GM19240 (cell line): Measurements from ENCODE around the gene BNC1.
"Not testable (repeated sequence)": the region's sequence is repeated elsewhere in the genome, so short reads cannot be mapped to it uniquely, and the experiment has no call there.

Experiments
- DNase-seq: peaks from one replicate; pipeline ENCODE4 v3.0.0; 2011; ENCODE audit warnings: low spot score; ENCODE audit not compliant: insufficient read length

BNC1 gene

DNA sequence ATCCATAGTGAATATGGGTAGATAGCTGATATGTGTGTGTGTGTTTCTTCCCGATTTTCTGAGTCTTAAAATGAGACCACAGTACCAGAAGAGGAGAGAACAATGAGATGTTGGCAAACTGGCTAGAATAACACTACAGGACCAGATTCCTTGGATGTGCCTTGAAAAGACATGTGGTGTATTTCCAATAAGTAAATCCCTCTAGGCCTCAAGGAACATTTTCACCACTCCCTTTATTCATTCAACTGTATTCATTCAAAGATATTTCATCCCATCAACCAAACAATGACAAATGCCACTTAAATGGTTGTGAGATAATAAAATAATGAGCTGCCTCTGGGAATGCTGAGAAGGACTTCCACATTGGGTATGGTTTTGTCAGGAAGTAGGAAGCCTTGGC lies 8.7 kb upstream of the BNC1 start:
- DNase-seq = no peak

DNA sequence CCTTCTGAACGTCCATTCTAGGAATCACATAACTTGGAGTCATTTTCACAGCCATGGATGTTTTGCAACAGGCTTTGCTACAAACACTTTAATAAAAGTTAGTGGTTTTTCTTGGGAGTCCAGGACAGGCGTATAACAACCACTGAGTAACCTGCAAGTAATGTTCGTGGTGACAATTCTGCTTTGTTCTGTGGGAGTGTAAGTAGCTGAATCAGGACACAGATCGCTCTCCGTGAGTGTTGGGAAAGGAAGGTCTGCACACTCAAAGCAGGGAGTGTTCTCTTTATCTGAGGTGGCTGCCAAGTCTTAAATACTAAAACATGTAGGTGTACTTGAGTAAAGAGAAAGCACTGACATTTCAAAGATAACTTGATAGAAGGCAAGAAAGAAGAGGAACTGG lies 7.9 kb upstream of the BNC1 start:
- no peak for DNase-seq

DNA sequence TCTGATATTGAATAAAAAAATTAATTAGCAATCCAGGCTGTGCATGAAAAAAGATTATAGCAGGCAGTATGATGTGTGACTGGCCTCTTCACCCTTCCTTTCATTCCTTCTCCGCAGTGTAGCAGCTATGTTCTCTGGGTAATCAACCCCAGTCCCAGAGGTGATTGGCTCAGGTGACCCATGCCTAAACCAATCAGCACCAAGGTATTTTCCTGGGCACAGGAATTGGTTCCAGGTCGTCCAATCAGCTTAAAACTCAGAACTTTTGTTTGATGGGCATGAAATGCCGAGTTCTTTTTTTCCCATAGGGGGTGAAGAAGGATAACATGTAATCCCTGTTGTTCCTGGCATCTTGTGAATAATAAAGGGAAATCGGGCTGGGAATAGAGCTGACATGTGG lies 5.8 kb upstream of the BNC1 start:
- DNase-seq = no peak

DNA sequence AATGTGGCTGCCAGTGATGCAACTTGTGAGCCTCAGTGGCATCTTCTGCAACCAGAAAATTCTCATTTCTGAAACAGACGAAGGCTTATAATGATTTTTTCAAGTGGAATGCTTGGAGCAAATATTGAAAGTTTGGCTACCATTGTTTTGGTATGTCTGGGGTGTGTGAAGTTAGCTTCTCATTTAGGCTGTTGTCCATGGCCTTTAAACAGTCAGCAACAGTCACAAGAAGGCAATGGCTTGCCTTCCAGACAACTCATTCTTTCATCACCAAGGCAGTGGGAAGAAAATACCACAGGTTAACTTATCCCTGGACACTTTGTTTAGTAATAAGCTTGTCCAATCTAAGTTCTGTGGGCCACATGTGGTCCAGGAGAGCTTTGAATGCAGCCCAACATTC lies 4.7 kb upstream of the BNC1 start:
- no peak for DNase-seq

DNA sequence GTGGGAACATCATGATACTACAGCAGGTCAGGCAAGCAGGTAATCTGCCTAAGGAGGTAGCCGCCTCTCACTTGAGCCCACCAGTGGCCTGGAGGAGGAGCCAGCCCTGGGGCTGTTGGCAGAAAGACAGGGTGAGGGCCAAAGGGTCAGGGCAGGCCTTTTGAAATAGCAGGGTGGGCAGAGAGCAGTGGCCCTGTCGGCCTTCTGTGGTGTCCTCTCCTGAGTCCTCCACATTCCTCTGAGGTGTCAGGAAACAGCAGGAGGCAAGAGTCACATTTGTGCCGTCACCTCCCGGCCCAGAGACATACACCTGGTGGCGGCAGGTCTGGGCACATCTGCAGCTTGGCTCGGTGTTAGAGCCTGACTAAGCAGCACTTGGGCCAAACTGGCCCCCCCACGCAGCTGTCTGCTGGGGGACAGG lies 3.9 kb upstream of the BNC1 start:
- no peak for DNase-seq

DNA sequence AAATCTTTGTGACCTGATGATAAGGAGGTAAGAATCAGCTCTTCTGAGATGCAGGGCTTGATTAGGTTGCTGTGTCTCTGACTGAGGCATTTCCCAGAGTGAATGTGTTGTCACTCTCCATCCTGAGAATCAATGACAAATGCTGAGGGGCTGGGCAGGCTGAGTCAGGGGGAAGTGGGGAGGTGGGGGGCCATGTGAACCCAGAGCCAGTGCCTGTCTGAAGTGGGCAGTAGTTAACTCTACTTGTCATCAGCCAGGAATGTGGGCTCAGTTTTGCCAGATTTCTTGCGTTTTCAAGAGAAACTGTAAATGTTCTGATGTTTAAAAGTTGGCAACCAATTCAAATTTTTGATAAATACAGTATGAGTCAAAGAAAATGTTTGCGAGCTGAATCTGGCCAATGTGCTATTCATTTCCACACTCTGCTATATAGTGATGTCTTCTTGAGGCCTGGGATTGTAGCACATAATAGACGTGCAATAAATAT lies 3.1 kb upstream of the BNC1 start:
- DNase-seq = no peak

DNA sequence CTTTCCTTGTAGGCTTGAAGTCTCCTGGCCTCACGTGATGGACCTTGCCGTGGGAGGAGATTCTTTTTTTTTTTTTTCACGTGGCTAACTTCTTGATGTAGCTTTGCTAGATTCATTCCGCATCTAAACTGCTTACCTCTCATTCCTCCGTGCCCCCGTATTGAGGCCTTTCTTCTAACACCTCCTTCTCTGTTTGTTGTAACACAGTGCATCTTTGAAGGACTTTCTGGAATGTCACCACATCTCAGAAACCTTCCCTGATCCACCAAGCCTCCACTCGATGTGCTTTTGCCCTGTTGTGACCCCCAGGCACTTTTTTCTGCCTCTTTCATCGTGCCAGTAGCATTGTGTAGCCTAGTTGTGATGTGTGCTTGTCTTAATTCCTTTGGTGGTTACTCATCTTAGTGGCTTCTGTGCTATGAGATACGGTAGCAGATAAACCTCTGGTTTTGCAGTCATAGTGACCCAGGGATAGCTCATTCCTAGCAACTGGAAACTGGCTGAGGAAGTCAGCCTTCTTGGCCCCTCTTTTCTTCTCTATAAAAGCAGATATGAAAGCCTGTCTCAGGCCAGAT lies 1.6 kb upstream of the BNC1 start:
- no peak for DNase-seq

DNA sequence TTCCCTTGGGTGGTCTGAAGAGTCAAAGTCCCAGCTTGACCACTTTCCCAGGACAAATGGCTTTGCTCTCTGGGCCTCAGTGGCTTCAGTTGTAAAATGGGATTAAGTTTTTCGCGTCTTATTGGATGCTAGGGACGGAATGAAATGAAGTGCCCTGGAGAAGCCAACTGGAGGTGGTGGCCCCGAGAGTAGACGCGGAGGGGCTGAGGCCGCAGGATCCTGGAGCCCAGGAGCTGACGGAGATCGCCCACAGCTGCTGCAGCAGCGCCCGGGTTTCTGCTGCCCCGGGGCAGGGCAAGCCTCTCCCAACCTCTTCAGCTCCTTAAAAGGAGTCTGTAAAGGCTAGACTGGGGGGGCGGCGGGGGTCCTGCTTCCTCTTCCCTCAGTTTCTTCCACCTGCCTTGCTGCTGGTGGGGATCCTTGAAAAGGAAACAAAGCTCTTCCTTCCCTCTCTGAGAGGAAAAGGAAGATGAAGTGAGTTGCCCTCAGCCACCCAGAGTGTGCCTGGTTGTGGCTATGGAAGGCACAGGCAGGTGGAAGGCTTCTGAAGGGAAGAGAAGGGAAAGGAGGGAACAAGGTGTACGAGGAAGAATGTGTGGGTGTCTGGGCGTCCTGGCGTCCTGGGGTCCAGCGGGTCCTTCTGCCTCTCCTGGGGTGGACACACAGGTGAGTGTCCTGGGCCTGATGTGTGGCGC lies 967 bp upstream of the BNC1 start:
- no peak for DNase-seq

DNA sequence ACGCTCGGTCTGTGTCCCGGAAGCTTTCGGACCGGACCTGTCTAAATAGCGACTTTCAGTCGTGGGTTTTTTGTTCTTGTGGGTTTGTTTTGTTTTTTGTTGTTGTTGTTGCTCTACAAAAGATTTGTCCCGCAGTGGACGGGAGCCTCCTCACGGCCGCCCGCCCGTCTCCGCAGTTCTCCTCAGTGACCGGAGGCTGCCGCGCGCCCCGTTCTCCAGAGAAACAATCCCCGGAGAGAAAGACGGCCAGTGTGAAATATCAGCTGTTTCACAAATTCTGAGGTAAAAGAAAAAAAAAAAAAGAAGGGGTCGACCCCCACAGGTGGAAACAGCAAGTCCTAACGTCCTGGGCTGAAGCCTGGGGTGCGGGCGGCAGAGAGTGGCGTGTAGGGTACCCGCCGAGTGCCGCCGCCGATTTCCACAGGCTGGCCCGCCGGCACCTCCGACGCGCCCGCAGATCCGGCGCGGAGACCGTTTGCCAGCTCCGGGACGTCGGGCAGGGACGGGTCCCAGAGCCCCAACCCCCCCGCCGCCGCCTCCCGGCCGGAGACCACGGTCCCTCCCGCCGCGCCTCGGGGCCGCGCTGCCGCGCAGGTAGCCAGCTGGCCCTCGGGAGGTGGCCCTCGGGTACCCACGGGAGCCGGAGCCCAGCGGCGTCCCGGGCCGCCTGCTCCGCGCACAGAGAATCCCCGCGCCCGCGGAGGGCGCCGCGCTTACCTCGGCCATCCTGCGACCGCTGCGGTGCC lies 478 bp downstream of the BNC1 start:
- DNase-seq = no peak

DNA sequence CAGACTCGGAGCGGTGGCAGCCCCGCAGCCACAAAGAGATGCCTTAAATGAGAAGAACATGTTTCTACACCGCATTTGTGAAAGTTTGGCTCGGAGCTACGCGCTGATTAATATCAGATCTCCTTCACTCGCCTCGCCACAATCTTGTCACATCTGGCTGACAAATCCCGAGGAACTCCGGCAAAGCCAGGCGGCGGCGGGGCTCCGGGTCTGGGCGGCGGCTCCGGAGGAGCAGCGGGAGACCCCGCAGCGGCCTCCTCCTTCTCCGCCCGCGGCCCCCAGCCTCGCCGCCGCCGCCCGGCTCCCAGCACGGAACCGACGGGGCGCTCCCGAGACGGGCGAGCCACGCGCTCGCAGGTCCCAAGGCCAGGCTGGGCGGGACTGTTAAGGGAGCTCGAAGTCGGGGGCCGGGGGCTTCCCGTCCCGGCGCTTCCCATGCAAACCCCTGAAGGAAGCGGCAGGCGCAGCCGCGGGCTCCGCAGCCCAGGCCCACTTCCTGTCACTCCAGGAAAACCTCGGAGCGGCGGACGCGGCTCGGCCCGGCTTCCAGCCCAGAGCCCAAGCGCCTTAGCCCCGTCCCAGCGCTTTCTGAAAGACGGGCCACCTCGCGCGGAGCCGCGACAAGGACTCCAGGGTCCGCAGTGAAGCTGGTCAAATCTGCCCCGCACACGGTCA lies 1.2 kb downstream of the BNC1 start:
- no peak for DNase-seq

DNA sequence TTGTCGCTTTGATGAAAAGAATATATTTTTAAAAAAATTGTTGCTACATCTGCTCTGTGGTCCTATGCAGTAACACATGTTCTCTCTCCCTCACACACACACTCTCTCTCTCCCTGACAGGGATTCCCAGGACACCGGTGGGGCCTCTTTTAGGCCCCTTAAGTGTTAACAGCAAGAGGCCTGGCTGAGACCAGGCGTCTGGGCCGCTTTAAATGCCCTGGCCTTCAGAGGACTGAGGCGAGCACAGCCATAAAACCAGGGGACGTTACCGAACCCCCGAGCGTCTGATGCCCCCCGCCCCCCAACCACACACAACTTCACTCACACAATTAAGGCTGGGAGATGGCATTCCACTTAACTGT lies 1.7 kb downstream of the BNC1 start:
- no peak for DNase-seq

DNA sequence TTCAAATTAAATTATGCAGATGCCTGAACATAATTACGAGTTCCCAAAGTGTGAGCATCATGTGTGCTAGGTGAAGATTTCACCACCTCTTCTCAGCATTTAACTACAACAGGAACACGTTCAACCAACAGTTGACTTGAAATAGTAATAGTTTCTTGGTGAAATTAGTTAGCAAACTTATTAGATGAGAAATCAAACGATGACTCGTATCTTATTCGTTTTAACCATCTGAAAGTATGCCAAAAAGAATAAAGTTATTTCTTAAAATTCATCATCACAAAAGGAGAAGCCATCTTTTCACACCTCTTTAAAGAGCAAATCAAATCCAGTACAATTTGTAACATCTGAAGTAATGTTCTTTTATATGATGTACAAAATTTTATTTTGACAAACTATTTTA lies 2.3 kb downstream of the BNC1 start:
- no peak for DNase-seq

DNA sequence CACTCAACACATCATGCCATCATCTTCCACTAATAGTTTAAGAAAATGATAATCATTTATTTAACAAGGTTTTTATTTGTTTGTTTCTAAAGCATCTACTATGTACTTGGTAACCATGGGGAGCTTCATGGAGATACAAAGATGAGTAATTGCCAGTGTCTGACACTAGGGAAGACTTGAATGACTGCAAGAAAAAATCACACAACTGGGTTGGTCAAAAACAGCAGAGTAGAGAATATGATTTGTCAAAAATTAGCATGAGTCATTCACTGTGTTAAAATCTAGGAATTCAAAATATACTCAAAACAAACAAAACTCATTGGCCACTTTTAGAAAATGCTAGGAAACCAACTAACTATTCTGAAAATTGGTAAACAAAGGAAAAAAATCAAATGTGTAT lies 6.3 kb downstream of the BNC1 start:
- DNase-seq = no peak

DNA sequence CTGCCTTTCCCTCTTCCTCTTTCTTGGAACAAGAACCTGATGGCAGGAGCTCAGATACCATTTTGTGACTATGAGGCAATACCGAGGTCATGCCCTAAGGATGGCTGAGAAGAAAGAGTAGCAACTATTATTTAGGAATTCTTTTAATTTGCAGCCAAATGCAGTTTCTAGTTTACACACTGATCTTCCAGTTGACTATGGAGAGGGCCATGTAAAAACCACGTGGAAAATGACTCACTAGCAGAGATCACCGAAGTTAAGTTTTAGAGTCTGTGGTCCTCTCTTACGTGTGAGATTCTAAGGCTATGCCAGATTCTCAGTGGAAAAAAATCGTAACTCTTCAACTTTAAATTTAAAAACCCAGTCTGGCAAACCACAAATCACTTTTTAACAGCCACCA lies 7.8 kb downstream of the BNC1 start:
- no peak for DNase-seq

DNA sequence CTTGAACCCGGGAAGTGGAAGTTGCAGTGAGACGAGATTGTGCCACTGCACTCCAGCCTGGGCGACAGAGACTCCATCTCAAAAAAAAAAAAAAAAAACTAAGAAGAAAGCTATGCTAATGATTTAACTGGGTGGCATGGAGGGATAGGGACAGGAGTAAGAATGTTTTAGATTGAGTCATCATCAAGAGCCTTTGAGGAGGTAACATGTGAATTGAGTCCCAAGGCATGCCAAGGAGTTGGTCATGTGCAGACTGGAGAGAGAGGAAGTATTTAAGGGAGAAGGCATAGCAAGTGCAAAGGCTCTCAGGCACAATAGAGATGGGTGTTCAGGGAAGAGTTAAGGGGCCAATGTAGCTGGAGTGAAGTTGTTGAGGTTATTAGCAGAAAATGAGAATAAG lies 9.1 kb downstream of the BNC1 start:
- DNase-seq = no peak

DNA sequence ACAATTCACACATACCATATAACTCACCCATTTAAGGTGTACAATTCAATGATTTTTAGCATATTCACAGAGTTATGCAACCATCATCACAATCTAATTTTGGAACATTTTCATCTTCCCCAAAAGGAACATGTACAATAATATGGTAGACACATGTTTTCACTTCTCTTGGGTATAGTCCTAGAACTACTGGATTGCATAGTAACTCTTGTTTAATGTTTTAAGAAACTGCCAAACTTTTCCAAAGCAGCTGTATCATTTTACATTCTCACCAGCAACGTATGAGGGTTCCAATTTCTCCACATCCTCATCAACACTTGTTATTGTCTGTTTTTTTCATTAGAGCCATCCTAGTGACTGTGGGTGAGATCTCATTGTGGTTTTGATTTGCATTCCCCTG lies 14.3 kb downstream of the BNC1 start:
- DNase-seq = no peak

DNA sequence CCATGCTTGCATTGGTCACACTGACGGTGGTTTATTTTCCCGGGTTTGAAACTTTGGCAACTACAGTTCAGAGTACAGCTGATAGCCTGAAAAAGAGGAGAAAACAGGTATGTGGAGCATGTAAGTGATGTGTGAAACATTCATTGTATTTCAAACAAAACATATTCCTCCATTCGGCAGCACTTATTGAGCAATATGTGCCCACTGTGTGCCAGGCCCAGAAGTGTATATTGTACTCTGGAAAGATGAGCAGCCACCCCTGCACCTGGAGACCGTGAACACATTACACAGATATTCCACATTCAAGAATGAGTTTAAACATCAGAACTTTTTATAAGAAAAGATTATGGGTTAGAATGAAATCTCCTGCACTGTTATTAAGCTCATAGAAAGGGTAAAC lies 16.3 kb downstream of the BNC1 start:
- no peak for DNase-seq

DNA sequence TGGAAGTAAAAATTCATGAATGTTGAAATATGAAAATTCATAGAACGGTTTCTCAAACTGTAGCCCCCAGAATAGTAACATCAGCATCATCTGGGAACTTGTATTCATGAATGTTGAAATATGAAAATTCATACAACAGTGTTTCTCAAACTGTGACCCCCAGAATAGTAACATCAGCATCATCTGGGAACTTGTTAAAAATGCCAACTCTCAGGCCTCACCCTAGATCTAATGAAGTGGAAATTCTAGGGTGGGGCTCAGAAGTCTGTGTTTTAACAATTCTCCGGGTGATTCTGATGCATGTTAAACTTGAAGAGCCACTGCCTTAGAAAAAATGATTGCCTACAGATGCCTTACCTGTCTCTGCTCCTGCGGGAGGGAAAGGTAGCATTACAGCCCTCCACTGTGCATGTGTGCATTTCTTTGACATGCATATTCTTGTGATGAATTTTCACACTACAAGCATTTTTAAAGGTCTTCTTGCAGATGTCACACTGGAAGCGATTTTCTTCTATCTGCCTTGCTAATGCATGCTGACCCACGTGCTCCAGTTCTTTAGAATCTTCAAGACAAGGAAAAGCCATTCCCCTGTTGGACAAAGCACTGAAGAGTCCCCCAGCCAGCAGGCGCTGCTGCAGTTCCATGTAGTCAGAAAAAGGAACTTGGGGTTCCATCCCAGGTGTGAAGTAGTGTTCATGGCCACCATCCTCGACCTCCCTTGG lies 21.7 kb downstream of the BNC1 start:
- no peak for DNase-seq

DNA sequence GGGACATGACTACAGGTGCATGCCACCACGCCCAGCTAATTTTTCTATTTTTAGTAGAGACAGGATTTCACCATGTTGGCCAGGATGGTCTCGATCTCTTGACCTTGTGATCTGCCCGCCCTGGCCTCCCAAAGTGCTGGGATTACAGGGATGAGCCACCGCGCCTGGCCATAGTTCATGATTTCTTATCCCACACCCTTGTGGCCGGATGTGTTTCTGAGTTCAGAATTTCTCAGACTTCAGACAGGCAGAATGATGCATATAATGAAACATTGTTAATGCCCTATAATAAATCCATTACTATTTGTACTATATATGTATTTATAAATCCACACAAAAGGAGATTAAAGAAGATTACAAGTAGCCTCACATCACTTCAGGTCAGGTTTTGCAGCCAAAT lies 22.3 kb downstream of the BNC1 start:
- not testable (repeated sequence) for DNase-seq

DNA sequence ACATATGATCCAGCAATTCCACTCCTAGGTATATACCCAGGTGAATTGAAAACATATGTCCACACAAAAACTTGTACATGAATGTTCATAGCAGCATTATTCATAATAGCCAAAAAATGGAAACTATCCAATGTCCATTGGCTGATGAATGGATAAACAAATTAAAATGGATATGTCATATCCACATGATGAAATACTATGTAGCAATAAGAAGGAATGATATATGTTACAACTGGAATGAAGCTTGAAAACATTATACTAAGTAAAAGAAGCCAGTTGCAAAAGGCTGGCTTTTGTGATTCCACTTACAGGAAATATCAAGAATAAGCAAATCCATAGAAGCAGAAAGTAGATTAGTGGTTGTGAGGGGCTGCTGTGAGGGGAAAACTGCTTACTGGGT lies 33.7 kb downstream of the BNC1 start:
- no peak for DNase-seq

DNA sequence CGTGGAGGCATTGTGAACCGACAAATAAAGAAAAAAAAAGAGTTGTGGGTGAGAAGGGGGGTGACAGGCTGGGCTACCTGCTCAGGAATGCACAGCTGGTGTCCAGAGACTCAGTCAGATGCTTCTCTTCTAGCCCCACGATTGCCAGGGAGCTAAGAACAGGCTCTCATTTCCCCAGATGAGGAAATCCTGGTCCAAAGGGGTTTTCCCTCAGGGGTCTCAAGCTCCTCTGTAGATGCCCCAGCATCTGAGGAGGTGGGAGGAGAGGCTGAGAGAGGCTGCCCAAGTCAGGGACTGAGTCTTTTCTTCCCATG lies 35.5 kb downstream of the BNC1 start:
- no peak for DNase-seq
